Measurements from ENCODE around the gene KRTAP9-9. TPM values are rescaled to one million over a fixed set of nuclear protein-coding genes. Genes with fewer than 3 reads are reported as not detected.
"Not testable (repeated sequence)": the region's sequence is repeated elsewhere in the genome, so short reads cannot be mapped to it uniquely, and the experiment has no call there.

KRTAP9-9 gene
- total RNA-seq (not detected), polyA plus RNA-seq (not detected)
- long read RNA-seq, donor 1 = 0 reads
- long read RNA-seq, donor 2 = 0 reads

- 69 to 72% methylated on average over 5 of the region's 5 CpGs for WGBS, 2 donors
- H3K9me3 ChIP-seq (ENCODE audit: control insufficient read depth, low read length); ATAC-seq (ENCODE audit: low FRiP score); H3K36me3 ChIP-seq (ENCODE audit: control insufficient read depth in 1 of 2, insufficient read depth in 2 of 2, low read length in 1 of 2); intact Hi-C loops (cut with DNase I); H3K4me1 ChIP-seq (ENCODE audit: control insufficient read depth in 1 of 2, insufficient read depth in 2 of 2, low read length in 2 of 2); H3K27me3 ChIP-seq (ENCODE audit: control insufficient read depth in 1 of 2, insufficient read depth in 2 of 2, low read length in 1 of 2); H3K4me3 ChIP-seq (ENCODE audit: low read length in 2 of 2); DNase-seq; H3K27ac ChIP-seq (ENCODE audit: low read depth in 1 of 2, low read length in 2 of 2): not testable (repeated sequence)
Measured at GRCh38 chr17:41255381-41256290, at the start of gene KRTAP9-9. KRTAP9-9 (plus strand) TSS chr17:41255384.

- WGBS, 2 donors = 35 to 51% methylated on average over 1 of the region's 1 CpG
- intact Hi-C loops (cut with DNase I) = no loop called here
Measured at GRCh38 chr17:41211845-41212466, 43.2 kb upstream of the KRTAP9-9 start.

GRCh38 chr17:41212524-41213169 is 42.5 kb upstream of the KRTAP9-9 start:
- no peak overlapping the region for H3K27ac ChIP-seq (ENCODE audit: low read depth in 1 of 2, low read length in 2 of 2)
- H3K36me3 ChIP-seq (ENCODE audit: control insufficient read depth in 1 of 2, insufficient read depth in 2 of 2, low read length in 1 of 2) = no peaks in the 10 kb centered on the region
- H3K4me1 ChIP-seq (ENCODE audit: control insufficient read depth in 1 of 2, insufficient read depth in 2 of 2, low read length in 2 of 2) = no peaks in the 10 kb centered on the region
- ATAC-seq (ENCODE audit: low FRiP score) = no peak
- H3K9me3 ChIP-seq (ENCODE audit: control insufficient read depth, low read length) = peaks cover 2% of the 10 kb centered on the region
- intact Hi-C loops (cut with DNase I) = no loop called here
- no peak overlapping the region for H3K4me3 ChIP-seq (ENCODE audit: low read length in 2 of 2)
- no peak for DNase-seq
- 60 to 63% methylated on average over 7 of the region's 7 CpGs for WGBS, 2 donors
- no peaks in the 10 kb centered on the region for H3K27me3 ChIP-seq (ENCODE audit: control insufficient read depth in 1 of 2, insufficient read depth in 2 of 2, low read length in 1 of 2)

More at GRCh38 chr17:41211845-41212466, 43.2 kb upstream of the KRTAP9-9 start:
- DNase-seq (no peak), ATAC-seq (ENCODE audit: low FRiP score) (no peak)
- H3K4me3 ChIP-seq (ENCODE audit: low read length in 2 of 2) = no peak overlapping the region
- no peaks in the 10 kb centered on the region for H3K4me1 ChIP-seq (ENCODE audit: control insufficient read depth in 1 of 2, insufficient read depth in 2 of 2, low read length in 2 of 2)
- H3K36me3 ChIP-seq (ENCODE audit: control insufficient read depth in 1 of 2, insufficient read depth in 2 of 2, low read length in 1 of 2) = no peaks in the 10 kb centered on the region
- no peaks in the 10 kb centered on the region for H3K27me3 ChIP-seq (ENCODE audit: control insufficient read depth in 1 of 2, insufficient read depth in 2 of 2, low read length in 1 of 2)
- no peak overlapping the region for H3K27ac ChIP-seq (ENCODE audit: low read depth in 1 of 2, low read length in 2 of 2)
- H3K9me3 ChIP-seq (ENCODE audit: control insufficient read depth, low read length) = peaks cover 2% of the 10 kb centered on the region

- H3K27ac ChIP-seq (ENCODE audit: low read depth in 1 of 2, low read length in 2 of 2) = no peak overlapping the region
- ATAC-seq (ENCODE audit: low FRiP score) (no peak), DNase-seq (no peak)
- H3K36me3 ChIP-seq (ENCODE audit: control insufficient read depth in 1 of 2, insufficient read depth in 2 of 2, low read length in 1 of 2) = no peaks in the 10 kb centered on the region
- no peak overlapping the region for H3K4me3 ChIP-seq (ENCODE audit: low read length in 2 of 2)
- no peaks in the 10 kb centered on the region for H3K27me3 ChIP-seq (ENCODE audit: control insufficient read depth in 1 of 2, insufficient read depth in 2 of 2, low read length in 1 of 2)
- H3K4me1 ChIP-seq (ENCODE audit: control insufficient read depth in 1 of 2, insufficient read depth in 2 of 2, low read length in 2 of 2) = no peaks in the 10 kb centered on the region
- H3K9me3 ChIP-seq (ENCODE audit: control insufficient read depth, low read length) = no peaks in the 10 kb centered on the region
- WGBS, 2 donors = 51 to 55% methylated on average over 1 of the region's 1 CpG
- intact Hi-C loops (cut with DNase I) = no loop called here
Measured at GRCh38 chr17:41215681-41216080, 39.5 kb upstream of the KRTAP9-9 start.

- H3K27me3 ChIP-seq (ENCODE audit: control insufficient read depth in 1 of 2, insufficient read depth in 2 of 2, low read length in 1 of 2) = no peaks in the 10 kb centered on the region
- no peaks in the 10 kb centered on the region for H3K9me3 ChIP-seq (ENCODE audit: control insufficient read depth, low read length)
- H3K36me3 ChIP-seq (ENCODE audit: control insufficient read depth in 1 of 2, insufficient read depth in 2 of 2, low read length in 1 of 2) = no peaks in the 10 kb centered on the region
- no peak for ATAC-seq (ENCODE audit: low FRiP score)
- DNase-seq = no peak
- intact Hi-C loops (cut with DNase I) = no loop called here
- no peaks in the 10 kb centered on the region for H3K4me1 ChIP-seq (ENCODE audit: control insufficient read depth in 1 of 2, insufficient read depth in 2 of 2, low read length in 2 of 2)
- H3K27ac ChIP-seq (ENCODE audit: low read depth in 1 of 2, low read length in 2 of 2) = no peak overlapping the region
- H3K4me3 ChIP-seq (ENCODE audit: low read length in 2 of 2) = no peak overlapping the region
- WGBS, 2 donors = 32 to 40% methylated on average over 2 of the region's 2 CpGs
Measured at GRCh38 chr17:41223821-41224220, 31.4 kb upstream of the KRTAP9-9 start.

GRCh38 chr17:41226051-41226450 is 29.1 kb upstream of the KRTAP9-9 start:
- Histone ChIP-seq H3K27me3 (ENCODE audit: control insufficient read depth in 1 of 2, insufficient read depth in 2 of 2, low read length in 1 of 2) (no peaks in the 10 kb centered on the region), H3K4me3 (ENCODE audit: low read length in 2 of 2) (no peak overlapping the region), H3K9me3 (ENCODE audit: control insufficient read depth, low read length) (no peaks in the 10 kb centered on the region), H3K36me3 (ENCODE audit: control insufficient read depth in 1 of 2, insufficient read depth in 2 of 2, low read length in 1 of 2) (no peaks in the 10 kb centered on the region), H3K27ac (ENCODE audit: low read depth in 1 of 2, low read length in 2 of 2) (no peak overlapping the region), H3K4me1 (ENCODE audit: control insufficient read depth in 1 of 2, insufficient read depth in 2 of 2, low read length in 2 of 2) (no peaks in the 10 kb centered on the region)
- 93% methylated on average over 6 of the region's 6 CpGs for WGBS, 2 donors
- intact Hi-C loops (cut with DNase I) = no loop called here
- no peak for DNase-seq
- no peak for ATAC-seq (ENCODE audit: low FRiP score)

GRCh38 chr17:41226598-41227095 is 28.5 kb upstream of the KRTAP9-9 start, which contains the start of gene KRTAP9-2:
KRTAP9-2 (plus strand) TSS chr17:41226648; CDS start chr17:41226655, 7 bp downstream.
- H3K4me1 ChIP-seq (ENCODE audit: control insufficient read depth in 1 of 2, insufficient read depth in 2 of 2, low read length in 2 of 2); H3K4me3 ChIP-seq (ENCODE audit: low read length in 2 of 2); H3K27ac ChIP-seq (ENCODE audit: low read depth in 1 of 2, low read length in 2 of 2); ATAC-seq (ENCODE audit: low FRiP score); H3K36me3 ChIP-seq (ENCODE audit: control insufficient read depth in 1 of 2, insufficient read depth in 2 of 2, low read length in 1 of 2); DNase-seq; intact Hi-C loops (cut with DNase I); H3K27me3 ChIP-seq (ENCODE audit: control insufficient read depth in 1 of 2, insufficient read depth in 2 of 2, low read length in 1 of 2); H3K9me3 ChIP-seq (ENCODE audit: control insufficient read depth, low read length): not testable (repeated sequence)
- WGBS, 2 donors = 60 to 64% methylated on average over 2 to 4 of the region's 4 CpGs

- Histone ChIP-seq H3K9me3 (ENCODE audit: control insufficient read depth, low read length) (no peaks in the 10 kb centered on the region), H3K27me3 (ENCODE audit: control insufficient read depth in 1 of 2, insufficient read depth in 2 of 2, low read length in 1 of 2) (no peaks in the 10 kb centered on the region), H3K4me1 (ENCODE audit: control insufficient read depth in 1 of 2, insufficient read depth in 2 of 2, low read length in 2 of 2) (no peaks in the 10 kb centered on the region), H3K36me3 (ENCODE audit: control insufficient read depth in 1 of 2, insufficient read depth in 2 of 2, low read length in 1 of 2) (no peaks in the 10 kb centered on the region), H3K27ac (ENCODE audit: low read depth in 1 of 2, low read length in 2 of 2) (no peak overlapping the region), H3K4me3 (ENCODE audit: low read length in 2 of 2) (no peak overlapping the region)
- intact Hi-C loops (cut with DNase I) = no loop called here
- ATAC-seq (ENCODE audit: low FRiP score) = no peak
- no peak for DNase-seq
Measured at GRCh38 chr17:41230094-41230493, 25.1 kb upstream of the KRTAP9-9 start.
